K562 (cell line): ENCODE data around the gene RTF1. TPM values are rescaled to one million over a fixed set of nuclear protein-coding genes. Genes with fewer than 3 reads are reported as not detected.
"Not testable (repeated sequence)": the region's sequence is repeated elsewhere in the genome, so short reads cannot be mapped to it uniquely, and the experiment has no call there.

ENCODE experiments used
- ATAC-seq: fragments of 200-7000 bp; cut with Tn5 transposase; 3 replicates; pipeline ENCODE4 v1.9.1; 2020; ENCODE audit warnings: moderate library complexity
- BruUV-seq: library from RNA; stranded (reverse); fragments of 400-500 nt; replicated peaks from 2 replicates; lab custom pipeline; 2021; lab: Mats Ljungman, UMichigan
- CTCF ChIA-PET: fragments of 300-600 bp; formaldehyde crosslinking; extraction: SDS; loops from one replicate; lab custom pipeline; 2021; ENCODE audit warnings: low intra/inter-chr PET ratio; lab: Yijun Ruan, JAX
- POLR2A ChIA-PET: fragments of 300-600, 350-650 bp; sonication (Branson Sonifier 250); formaldehyde crosslinking; extraction: SDS; loops from one replicate; lab custom pipeline; 2021; ENCODE audit warnings: antibody characterized with exemption, inconsistent platforms; lab: Yijun Ruan, JAX
- DNase-seq, 4 experiments: peaks; one replicate each; pipeline versions ENCODE4 v3.0.0 to v3.0.0-alpha.2; 2011 to 2018; ENCODE audit warnings: low spot score in 3 of 4, mixed read lengths in 3 of 4; ENCODE audit errors: extremely low read depth in 1 of 4
- FAIRE-seq: peaks from 2 replicates; lab custom pipeline; 2011; peaks lifted over from hg19 to GRCh38; lab: Jason Lieb, UNC
- H2AFZ ChIP-seq: 2 replicates; pipeline ENCODE4 v1.6.0; 2011; ENCODE audit warnings: low read depth, low read length, control low read depth, inconsistent platforms
- H3K27ac ChIP-seq: fragments of 200-600 bp; 3 replicates; pipeline ENCODE4 v1.8.0; 2011; ENCODE audit warnings: low read depth, mild to moderate bottlenecking, control low read depth, inconsistent platforms, low read length, moderate library complexity, mixed read lengths; ENCODE audit errors: extremely low read depth
- H3K27me3 ChIP-seq, 2 experiments: fragments of 300-600 bp in 1 of 2; 2 replicates in 1 of 2; 3 replicates in 1 of 2; pipeline versions ENCODE4 v1.6.0 to v1.8.0; 2011; ENCODE audit warnings: inconsistent platforms in 2 of 2, low read length in 2 of 2, mild to moderate bottlenecking in 1 of 2, mixed read lengths in 1 of 2, moderate library complexity in 1 of 2; ENCODE audit not compliant: control insufficient read depth in 2 of 2, insufficient read depth in 2 of 2
- H3K36me3 ChIP-seq: fragments of 300-600 bp; 3 replicates; pipeline ENCODE4 v1.8.0; 2011; ENCODE audit warnings: mild to moderate bottlenecking, low read length, inconsistent platforms; ENCODE audit not compliant: control insufficient read depth, insufficient read depth
- H3K4me1 ChIP-seq, 2 experiments: fragments of 200-600 bp in 1 of 2; replicated peaks in 1 of 2; 2 replicates in 1 of 2; 3 replicates in 1 of 2; pipeline versions ENCODE4 v1.5.1 to v1.8.0; 2011; ENCODE audit warnings: inconsistent platforms in 2 of 2, low read length in 2 of 2, mild to moderate bottlenecking in 1 of 2, mixed read lengths in 1 of 2, moderate library complexity in 1 of 2; ENCODE audit not compliant: control insufficient read depth in 2 of 2, insufficient read depth in 2 of 2
- H3K4me2 ChIP-seq: 2 replicates; pipeline ENCODE4 v1.6.1; 2011; ENCODE audit warnings: low read length, control low read depth, inconsistent platforms, mixed read lengths; ENCODE audit not compliant: insufficient read depth
- H3K4me3 ChIP-seq: fragments of 200-600 bp; sonication (generic), shearing (Covaris generic); 2 replicates; pipeline ENCODE4 v1.5.1; 2016; ENCODE audit warnings: control low read depth, inconsistent platforms
- H3K79me2 ChIP-seq: fragments of 200-600 bp; 3 replicates; pipeline ENCODE4 v1.8.0; 2011; ENCODE audit warnings: low read length, inconsistent platforms; ENCODE audit not compliant: control insufficient read depth, insufficient read depth
- H3K9ac ChIP-seq, 2 experiments: 2 replicates each; pipeline versions ENCODE4 v1.6.0 to v1.6.1; 2011; ENCODE audit warnings: low read depth in 2 of 2, low read length in 2 of 2, control low read depth in 1 of 2, inconsistent platforms in 1 of 2, mild to moderate bottlenecking in 1 of 2, mixed read lengths in 1 of 2; ENCODE audit not compliant: insufficient read depth in 1 of 2
- H3K9me1 ChIP-seq: one replicate; pipeline ENCODE4 v1.6.0; 2011; ENCODE audit warnings: inconsistent platforms, mild to moderate bottlenecking, low read length, moderate library complexity; ENCODE audit not compliant: control insufficient read depth, insufficient read depth
- H3K9me3 ChIP-seq: replicated peaks from 2 replicates; pipeline ENCODE4 v1.5.1; 2011; ENCODE audit warnings: low read depth, low read length, inconsistent platforms; ENCODE audit not compliant: control insufficient read depth, insufficient read depth
- H4K20me1 ChIP-seq: replicated peaks from 2 replicates; pipeline ENCODE4 v1.6.1; 2011; ENCODE audit warnings: low read length, inconsistent platforms, mixed read lengths; ENCODE audit not compliant: control insufficient read depth, insufficient read depth
- EHMT2 ChIP-seq: fragments of 450-650 bp; IDR thresholded peaks from 2 replicates; pipeline ENCODE4 v1.6.1; 2018; ENCODE audit warnings: antibody characterized with exemption
- ZNF384 ChIP-seq: IDR thresholded peaks from 2 replicates; pipeline ENCODE4 v1.6.1; 2012; ENCODE audit warnings: low read depth, low read length, improper control_type of control experiment
- WGBS: fragments of 100-300 bp; shearing (Covaris generic); methylation state at CpG from one replicate; pipeline ENCODE4 v1.1.6; 2016; ENCODE audit warnings: low coverage, mixed read lengths; ENCODE audit not compliant: insufficient coverage; ENCODE audit errors: missing lambda C conversion rate; 5-methylcytosine and 5-hydroxymethylcytosine counted together
- in situ Hi-C: fragments of 300-500 bp; cut with MboI; formaldehyde crosslinking; loops from 4 replicates; pipeline ENCODE4 v1.15.0; 2018; ENCODE audit warnings: inconsistent platforms, mixed read lengths
- intact Hi-C: fragments of 100-400 bp; cut with micrococcal nuclease; formaldehyde crosslinking; loops from 2 replicates; pipeline ENCODE4 v1.14.2; 2022
- polyA plus RNA-seq, 8 experiments: library from polyadenylated mRNA; depleted of rRNA in 4 of 8; stranded (reverse) in 5 of 8; unstranded in 3 of 8; fragments of >200 nt; fragmentation: Nextera tagmentation in 2 of 8; fragmentation: Illumina TruSeq in 1 of 8; extraction: Ambion mirVana in 2 of 8; extraction: Trizol in 1 of 8; gene quantifications; 2 replicates each; pipeline versions ENCODE4 v1.2.1 to v1.2.3, GENCODE V29; 2011 to 2014; ENCODE audit warnings: inconsistent platforms in 1 of 8, missing spikeins in 1 of 8
- total RNA-seq, 7 experiments: library from RNA; depleted of rRNA in 6 of 7; stranded (reverse); fragments of >200 nt in 6 of 7; fragmentation: Illumina TruSeq in 2 of 7; extraction: Trizol in 2 of 7; gene quantifications; 2 replicates each; pipeline versions ENCODE4 v1.2.1 to v1.2.3, GENCODE V29; 2011 to 2021; ENCODE audit warnings: low replicate concordance in 1 of 7
- TF ChIP-seq, protein P1 (sequence below): fragments of 450-650 bp; IDR thresholded peaks from 2 replicates; pipeline ENCODE4 v1.6.1; 2018; ENCODE audit not compliant: partially characterized antibody
- TF ChIP-seq, protein P2 (sequence below), 3 experiments: IDR thresholded peaks in 2 of 3; conservative IDR thresholded peaks in 1 of 3; 2 replicates each; pipeline ENCODE4 v1.5.1; 2011 to 2012; ENCODE audit warnings: low read length in 3 of 3, mild to moderate bottlenecking in 3 of 3, control low read depth in 2 of 3, improper control_type of control experiment in 1 of 3, inconsistent platforms in 1 of 3, low read depth in 1 of 3, mixed read lengths in 1 of 3, moderate library complexity in 1 of 3; ENCODE audit not compliant: insufficient read depth in 2 of 3

Gene RTF1
- total and polyA plus RNA-seq, 9 of the 15 experiments (the other 6 are each of a cell fraction or from before 2014, with no cell fraction given), result 7.6 to 69.5 (median 31.5) TPM

GRCh38 chr15:41438745-41439144, 21.9 kb downstream of the RTF1 start:
- ChIA-PET CTCF (interaction anchor here (0.6 kb wide), 3 partner anchors 18 to 113 kb away, joined by 3 to 4 read pairs (median 3); partner anchors contain the start of gene NDUFAF1), POLR2A (interaction anchor here (0.6 to 1.0 kb wide), 4 partner anchors 11 to 541 kb away, joined by 3 to 4 read pairs (median 3); no protein-coding TSS in a partner anchor)
- H3K9ac ChIP-seq, H3K27me3 ChIP-seq, H3K4me2 ChIP-seq, H4K20me1 ChIP-seq, H3K9me1 ChIP-seq, intact Hi-C loops, in situ Hi-C loops, H3K4me3 ChIP-seq, H3K9me3 ChIP-seq, FAIRE-seq, H2AFZ ChIP-seq, BruUV-seq: not testable (repeated sequence)
- ATAC-seq (peak; percentile 64), DNase-seq (peak in 2 of 4 experiments; percentile 27 to 37)
- Histone ChIP-seq H3K27ac (peak overlapping the region; percentile 76; the same call in 1 of the 3 replicates), H3K4me1 (peaks cover 5 to 13% of the 10 kb centered on the region in 2 experiments; a peak in 3 of 5 replicates), H3K36me3 (peaks cover 45% of the 10 kb centered on the region), H3K79me2 (peaks cover 25% of the 10 kb centered on the region)
- WGBS, result 96% methylated on average over 5 of the region's 5 CpGs
- TF ChIP-seq EHMT2, result 0 out of 2 replicates have a peak, but pooled peaks have one; percentile 1
- TF ChIP-seq, protein P1, sequence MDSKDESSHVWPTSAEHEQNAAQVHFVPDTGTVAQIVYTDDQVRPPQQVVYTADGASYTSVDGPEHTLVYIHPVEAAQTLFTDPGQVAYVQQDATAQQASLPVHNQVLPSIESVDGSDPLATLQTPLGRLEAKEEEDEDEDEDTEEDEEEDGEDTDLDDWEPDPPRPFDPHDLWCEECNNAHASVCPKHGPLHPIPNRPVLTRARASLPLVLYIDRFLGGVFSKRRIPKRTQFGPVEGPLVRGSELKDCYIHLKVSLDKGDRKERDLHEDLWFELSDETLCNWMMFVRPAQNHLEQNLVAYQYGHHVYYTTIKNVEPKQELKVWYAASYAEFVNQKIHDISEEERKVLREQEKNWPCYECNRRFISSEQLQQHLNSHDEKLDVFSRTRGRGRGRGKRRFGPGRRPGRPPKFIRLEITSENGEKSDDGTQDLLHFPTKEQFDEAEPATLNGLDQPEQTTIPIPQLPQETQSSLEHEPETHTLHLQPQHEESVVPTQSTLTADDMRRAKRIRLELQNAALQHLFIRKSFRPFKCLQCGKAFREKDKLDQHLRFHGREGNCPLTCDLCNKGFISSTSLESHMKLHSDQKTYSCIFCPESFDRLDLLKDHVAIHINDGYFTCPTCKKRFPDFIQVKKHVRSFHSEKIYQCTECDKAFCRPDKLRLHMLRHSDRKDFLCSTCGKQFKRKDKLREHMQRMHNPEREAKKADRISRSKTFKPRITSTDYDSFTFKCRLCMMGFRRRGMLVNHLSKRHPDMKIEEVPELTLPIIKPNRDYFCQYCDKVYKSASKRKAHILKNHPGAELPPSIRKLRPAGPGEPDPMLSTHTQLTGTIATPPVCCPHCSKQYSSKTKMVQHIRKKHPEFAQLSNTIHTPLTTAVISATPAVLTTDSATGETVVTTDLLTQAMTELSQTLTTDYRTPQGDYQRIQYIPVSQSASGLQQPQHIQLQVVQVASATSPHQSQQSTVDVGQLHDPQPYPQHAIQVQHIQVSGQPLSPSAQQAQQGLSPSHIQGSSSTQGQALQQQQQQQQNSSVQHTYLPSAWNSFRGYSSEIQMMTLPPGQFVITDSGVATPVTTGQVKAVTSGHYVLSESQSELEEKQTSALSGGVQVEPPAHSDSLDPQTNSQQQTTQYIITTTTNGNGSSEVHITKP, result peak; percentile 29
- TF ChIP-seq, protein P2, sequence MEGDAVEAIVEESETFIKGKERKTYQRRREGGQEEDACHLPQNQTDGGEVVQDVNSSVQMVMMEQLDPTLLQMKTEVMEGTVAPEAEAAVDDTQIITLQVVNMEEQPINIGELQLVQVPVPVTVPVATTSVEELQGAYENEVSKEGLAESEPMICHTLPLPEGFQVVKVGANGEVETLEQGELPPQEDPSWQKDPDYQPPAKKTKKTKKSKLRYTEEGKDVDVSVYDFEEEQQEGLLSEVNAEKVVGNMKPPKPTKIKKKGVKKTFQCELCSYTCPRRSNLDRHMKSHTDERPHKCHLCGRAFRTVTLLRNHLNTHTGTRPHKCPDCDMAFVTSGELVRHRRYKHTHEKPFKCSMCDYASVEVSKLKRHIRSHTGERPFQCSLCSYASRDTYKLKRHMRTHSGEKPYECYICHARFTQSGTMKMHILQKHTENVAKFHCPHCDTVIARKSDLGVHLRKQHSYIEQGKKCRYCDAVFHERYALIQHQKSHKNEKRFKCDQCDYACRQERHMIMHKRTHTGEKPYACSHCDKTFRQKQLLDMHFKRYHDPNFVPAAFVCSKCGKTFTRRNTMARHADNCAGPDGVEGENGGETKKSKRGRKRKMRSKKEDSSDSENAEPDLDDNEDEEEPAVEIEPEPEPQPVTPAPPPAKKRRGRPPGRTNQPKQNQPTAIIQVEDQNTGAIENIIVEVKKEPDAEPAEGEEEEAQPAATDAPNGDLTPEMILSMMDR (IDR thresholded peaks at IDR 0.05 in 2 of 3, conservative IDR thresholded peaks at IDR 0.05 in 1 of 3; ENCODE audit: insufficient read depth in 2 of 3, low read depth in 1 of 3, low read length in 3 of 3), result peak in 2 of 3 experiments; percentile 18 to 39; a peak in 2 of 6 replicates
- peak; percentile 94 for TF ChIP-seq ZNF384
